Panc1 (cell line): ENCODE measurements around the gene RIMBP2. TPM values are rescaled to one million over a fixed set of nuclear protein-coding genes. Genes with fewer than 3 reads are reported as not detected.

Experiments used
- ATAC-seq: fragments of 200-7000 bp; cut with Tn5 transposase; 2 replicates; pipeline ENCODE4 v1.9.1; 2020; ENCODE audit warnings: mild to moderate bottlenecking, moderate library complexity
- BruUV-seq: library from RNA; stranded (reverse); fragments of 400-500 nt; replicated peaks from 2 replicates; lab custom pipeline; 2021; lab: Mats Ljungman, UMichigan
- CTCF ChIA-PET: fragments of 300-600 bp; sonication (Branson Sonifier 250); formaldehyde crosslinking; loops from one replicate; lab custom pipeline; 2022; ENCODE audit warnings: antibody characterized with exemption; lab: Charles Lee
- POLR2A ChIA-PET: fragments of 300-600 bp; sonication (Branson Sonifier 250); formaldehyde crosslinking; loops from one replicate; lab custom pipeline; 2022; ENCODE audit warnings: antibody characterized with exemption; lab: Charles Lee
- DNase-seq: peaks from one replicate; pipeline ENCODE4 v3.0.0-alpha.2; 2010; ENCODE audit warnings: low read depth, low spot score
- H3K27ac ChIP-seq: 2 replicates; pipeline ENCODE4 v1.5.1; 2011; ENCODE audit warnings: mild to moderate bottlenecking, low read length, inconsistent platforms
- H3K27me3 ChIP-seq: fragments of 200-500 bp; sonication (Bioruptor generic); 2 replicates; pipeline ENCODE4 v1.6.0; 2014; ENCODE audit warnings: low read length, inconsistent platforms; ENCODE audit not compliant: control insufficient read depth, insufficient read depth
- H3K36me3 ChIP-seq: fragments of 200-500 bp; sonication (Bioruptor generic); 2 replicates; pipeline ENCODE4 v1.5.1; 2014; ENCODE audit warnings: inconsistent platforms, mild to moderate bottlenecking, low read length, moderate library complexity; ENCODE audit not compliant: control insufficient read depth, insufficient read depth
- H3K4me1 ChIP-seq: 2 replicates; pipeline ENCODE4 v1.5.1; 2011; ENCODE audit warnings: inconsistent platforms, mild to moderate bottlenecking, low read length, moderate library complexity; ENCODE audit not compliant: control insufficient read depth, insufficient read depth
- H3K4me3 ChIP-seq, 2 experiments: 2 replicates each; pipeline ENCODE4 v1.5.1; 2011 to 2012; ENCODE audit warnings: low read depth in 2 of 2, low read length in 2 of 2, mild to moderate bottlenecking in 2 of 2, inconsistent platforms in 1 of 2, moderate library complexity in 1 of 2
- H3K9me3 ChIP-seq: fragments of 200-500 bp; sonication (Bioruptor generic); 2 replicates; pipeline ENCODE4 v1.5.1; 2014; ENCODE audit warnings: low read depth, mild to moderate bottlenecking, inconsistent platforms, low read length, moderate library complexity; ENCODE audit not compliant: control insufficient read depth, insufficient read depth
- CTCF ChIP-seq: fragments of 450-650 bp; IDR thresholded peaks from 2 replicates; pipeline ENCODE4 v1.5.1; 2017; ENCODE audit warnings: mild to moderate bottlenecking
- POLR2AphosphoS5 ChIP-seq: IDR thresholded peaks from 2 replicates; pipeline ENCODE4 v1.6.1; 2012; ENCODE audit warnings: mild to moderate bottlenecking, low read depth, low read length, moderate library complexity
- REST ChIP-seq, 2 experiments: IDR thresholded peaks; 2 replicates each; pipeline ENCODE4 v1.6.1; 2011 to 2012; ENCODE audit warnings: low read depth in 2 of 2, control low read depth in 1 of 2, low read length in 1 of 2, mild to moderate bottlenecking in 1 of 2, moderate library complexity in 1 of 2; ENCODE audit not compliant: insufficient read depth in 1 of 2
- SIN3A ChIP-seq: IDR thresholded peaks from 2 replicates; pipeline ENCODE4 v1.6.1; 2012; ENCODE audit warnings: low read depth, mild to moderate bottlenecking, low read length, moderate library complexity, borderline replicate concordance; ENCODE audit not compliant: insufficient read depth
- TCF7L2 ChIP-seq: IDR thresholded peaks from 2 replicates; pipeline ENCODE4 v1.6.1; 2011; ENCODE audit warnings: mild to moderate bottlenecking, low read depth, low read length, inconsistent platforms
- in situ Hi-C: cut with HindIII; loops from 2 replicates; pipeline ENCODE4 v1.10.0; 2016; ENCODE audit warnings: low sequenced_read_pairs, low pct_unique_long_range_greater_than_20kb
- intact Hi-C: fragments of 100-400 bp; cut with micrococcal nuclease; formaldehyde crosslinking; loops from one replicate; pipeline ENCODE4 v1.10.0; 2022; ENCODE audit not compliant: unreplicated experiment
- total RNA-seq: library from RNA; stranded (reverse); gene quantifications from one replicate; pipeline ENCODE4 v1.2.1, GENCODE V29; 2021; ENCODE audit not compliant: unreplicated experiment

RIMBP2 gene
- total RNA-seq, 1 experiment from 2014 or later, result not detected

- in situ Hi-C loops, result no loop called here
- ATAC-seq (no peak), DNase-seq (no peak)
- no TSS peak for BruUV-seq
- TF ChIP-seq CTCF (no peak), POLR2AphosphoS5 (no peak), TCF7L2 (no peak), SIN3A (no peak), REST (IDR thresholded peaks at IDR 0.05; ENCODE audit: insufficient read depth in 1 of 2, low read depth in 2 of 2, low read length in 1 of 2) (no peak)
- intact Hi-C loops, result no loop called here
- Histone ChIP-seq H3K4me1 (no peaks in the 10 kb centered on the region), H3K4me3 (no peak overlapping the region), H3K9me3 (no peaks in the 10 kb centered on the region), H3K27me3 (no peaks in the 10 kb centered on the region), H3K27ac (no peak overlapping the region), H3K36me3 (no peaks in the 10 kb centered on the region)
- POLR2A ChIA-PET, result no interaction called here
- CTCF ChIA-PET, result no interaction called here
These were observed 101.6 kb downstream of the RIMBP2 start for GRCh38 chr12:130614530-130614905.

- no peaks in the 10 kb centered on the region for H3K27me3 ChIP-seq
- H3K36me3 ChIP-seq, result no peaks in the 10 kb centered on the region
- ChIA-PET POLR2A (no interaction called here), CTCF (no interaction called here)
- ATAC-seq (no peak), DNase-seq (no peak)
- in situ Hi-C loops, result no loop called here
- BruUV-seq, result no TSS peak
- TF ChIP-seq TCF7L2 (no peak), POLR2AphosphoS5 (no peak), CTCF (no peak), SIN3A (no peak), REST (IDR thresholded peaks at IDR 0.05; ENCODE audit: insufficient read depth in 1 of 2, low read depth in 2 of 2, low read length in 1 of 2) (no peak)
- H3K27ac ChIP-seq, result no peak overlapping the region
- H3K9me3 ChIP-seq, result no peaks in the 10 kb centered on the region
- intact Hi-C loops, result no loop called here
- H3K4me3 ChIP-seq, result no peak overlapping the region
- no peaks in the 10 kb centered on the region for H3K4me1 ChIP-seq
These were observed 102.1 kb downstream of the RIMBP2 start for GRCh38 chr12:130613831-130614529.
